Central memory CD4-positive, alpha-beta T cell (primary cell): ENCODE measurements around the gene FKRP.
"Not testable (repeated sequence)": the region's sequence is repeated elsewhere in the genome, so short reads cannot be mapped to it uniquely, and the experiment has no call there.

ENCODE experiments used
- DNase-seq: peaks from one replicate; pipeline ENCODE4 v3.0.0; 2022

The FKRP gene

DNA sequence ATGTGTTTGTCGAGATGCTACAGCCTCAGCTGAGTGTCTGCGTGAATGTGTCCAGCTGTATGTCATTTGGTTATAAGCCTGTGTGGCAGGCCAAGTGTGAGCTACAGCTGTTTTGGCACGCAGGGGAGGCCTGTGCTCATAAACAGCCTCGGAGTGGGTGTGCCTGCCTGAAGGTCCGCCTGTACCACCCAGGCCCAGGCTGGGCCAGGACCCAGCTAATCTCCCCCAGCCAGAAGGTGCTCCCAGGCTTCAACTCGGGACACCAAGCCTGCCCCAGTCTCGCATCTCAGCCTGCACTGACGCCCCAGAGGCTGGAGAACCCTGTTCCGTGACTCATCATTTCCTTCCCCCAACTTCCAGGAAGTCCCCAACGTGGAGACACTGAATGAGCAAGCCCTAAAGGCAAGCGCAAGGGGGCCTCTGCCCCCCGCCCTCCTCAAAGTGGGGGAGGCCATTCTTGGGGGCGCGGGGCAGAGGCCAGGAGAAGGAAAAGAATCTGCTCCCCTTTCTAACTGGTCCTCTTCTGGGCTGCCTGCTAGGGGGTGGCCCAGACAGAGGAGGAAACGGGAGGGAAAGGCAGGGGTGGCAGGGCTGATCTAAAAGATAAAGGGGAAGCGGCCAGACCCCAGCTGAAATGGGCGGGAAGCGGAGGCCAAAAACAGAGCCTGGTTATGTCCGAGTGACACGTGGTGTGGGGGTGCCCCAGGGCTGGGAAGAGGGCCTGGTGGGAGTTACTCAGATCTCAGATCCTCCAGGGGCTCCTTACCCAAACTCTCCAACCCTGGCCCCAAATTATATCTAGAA is 40.6 kb downstream of the FKRP start:
- DNase-seq = peak; percentile 81

GRCh38 chr19:46787040-46787330 is 41.1 kb downstream of the FKRP start:
- no peak for DNase-seq

DNA sequence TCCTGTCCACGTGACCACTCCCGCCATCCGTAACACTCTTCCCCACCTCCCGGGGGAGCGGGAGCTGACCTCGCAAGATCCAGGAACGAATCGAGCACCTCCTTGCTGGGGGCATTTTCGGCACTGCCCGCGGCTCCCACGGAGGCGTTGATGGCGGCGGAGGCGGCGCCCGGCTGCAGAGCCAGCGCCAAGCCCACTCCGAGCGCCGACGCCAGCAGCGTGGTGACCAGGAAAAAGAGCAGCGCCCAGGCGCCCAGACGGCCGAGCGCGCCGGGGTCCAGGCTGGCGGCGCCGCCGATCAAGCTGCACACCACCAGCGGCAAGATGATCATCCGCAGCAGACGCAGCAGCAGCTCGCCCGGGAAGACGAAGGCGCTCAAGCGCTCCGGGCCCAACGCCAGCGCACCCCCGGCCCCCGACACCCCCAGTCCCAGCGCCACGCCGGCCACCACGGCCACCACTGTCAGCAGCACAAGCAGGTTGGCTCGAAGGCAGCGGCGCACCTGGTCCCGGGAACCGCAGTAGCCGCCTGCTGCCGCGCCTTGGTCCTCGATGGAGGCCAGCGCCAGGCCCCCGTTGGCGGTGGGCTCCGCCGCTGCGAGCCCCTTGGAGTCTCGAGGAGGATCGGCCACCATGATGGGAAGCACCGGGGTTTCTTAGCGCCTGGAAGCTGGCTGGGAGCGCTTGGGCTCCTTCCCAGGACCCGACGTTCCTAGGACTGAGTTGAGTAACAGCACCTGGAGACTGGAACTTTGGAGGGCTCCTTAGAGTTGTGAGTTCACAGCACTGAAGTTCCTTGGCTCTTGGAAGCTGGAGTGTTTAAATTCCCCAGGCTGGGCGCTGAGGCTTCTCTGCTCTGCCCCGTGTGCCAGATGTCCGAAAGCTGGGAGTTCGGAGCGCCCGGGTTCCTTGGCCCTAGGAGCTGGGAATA is 41.7 kb downstream of the FKRP start:
- DNase-seq = peak; percentile 24

- DNase-seq = peak; percentile 93
These were observed 42.6 kb downstream of the FKRP start, which contains the start of gene SLC1A5 for GRCh38 chr19:46788262-46788967. SLC1A5 (minus strand) TSS chr19:46788594; CDS start chr19:46787965, 629 bp downstream.

DNA sequence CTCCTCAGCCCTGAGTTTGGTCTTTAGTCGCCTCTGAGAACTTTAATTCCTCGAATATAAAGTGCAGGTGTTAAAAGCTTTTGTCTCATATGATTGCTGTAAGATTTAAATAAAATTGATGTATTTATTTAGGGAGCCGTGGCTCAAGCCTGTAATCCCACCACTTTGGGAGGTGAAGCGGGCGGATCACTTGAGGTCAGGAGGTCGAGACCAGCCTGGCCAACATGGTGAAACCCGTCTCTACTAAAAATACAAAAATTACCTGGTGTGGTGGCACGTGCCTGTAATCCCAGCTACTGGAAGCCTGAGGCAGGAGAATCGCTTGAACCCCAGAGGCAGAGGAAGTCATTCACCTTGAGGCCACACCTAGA is 43.1 kb downstream of the FKRP start:
- DNase-seq = no peak

GRCh38 chr19:46789371-46789770 is 43.5 kb downstream of the FKRP start:
- no peak for DNase-seq

GRCh38 chr19:46791944-46792343 is 46.1 kb downstream of the FKRP start:
- DNase-seq = peak; percentile 68

DNA sequence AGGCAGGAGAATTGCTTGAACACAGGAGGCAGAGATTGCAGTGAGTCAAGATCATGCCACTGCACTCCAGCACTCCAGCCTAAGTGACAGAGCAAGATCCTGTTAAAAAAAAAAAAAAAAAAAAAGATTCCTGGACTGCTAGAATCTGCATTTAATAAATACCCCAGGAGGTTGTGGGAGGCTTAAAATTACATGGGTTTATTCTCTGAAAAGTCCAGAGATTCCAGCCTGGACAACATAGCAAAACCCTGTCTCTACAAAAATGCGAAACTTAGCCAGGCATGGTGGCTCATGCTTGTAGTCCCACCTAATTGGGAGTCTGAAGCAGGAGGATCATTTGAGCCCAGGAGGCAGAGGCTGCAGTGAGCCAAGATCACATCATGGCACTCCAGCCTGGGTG is 52.0 kb downstream of the FKRP start:
- DNase-seq = no peak

DNA sequence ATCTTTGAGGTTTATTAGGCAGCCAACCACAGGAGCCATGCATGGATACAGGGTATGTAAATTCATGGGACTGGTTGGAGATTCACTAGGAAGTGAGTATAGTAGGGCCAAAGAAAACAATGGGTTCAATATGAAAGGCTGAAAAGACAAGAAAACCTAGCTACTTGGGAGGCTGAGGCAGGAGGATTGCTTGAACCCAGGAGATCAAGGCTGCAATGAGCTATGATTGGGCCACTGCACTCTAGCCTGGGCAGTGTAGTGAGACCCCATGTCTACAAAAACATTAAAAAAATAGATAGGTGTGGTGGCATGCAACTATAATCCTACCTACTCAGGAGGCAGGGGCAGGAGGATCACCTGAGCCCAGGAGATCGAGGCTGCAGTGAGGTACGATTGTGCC is 52.9 kb downstream of the FKRP start:
- no peak for DNase-seq

GRCh38 chr19:46802152-46802551 is 56.3 kb downstream of the FKRP start:
- no peak for DNase-seq

GRCh38 chr19:46803555-46803954 is 57.7 kb downstream of the FKRP start:
- no peak for DNase-seq

- DNase-seq = not testable (repeated sequence)
These were observed 58.6 kb downstream of the FKRP start for GRCh38 chr19:46804432-46804831.

- DNase-seq = no peak
These were observed 60.8 kb downstream of the FKRP start for GRCh38 chr19:46806656-46807055.
